Liver (tissue), 2 donors: ENCODE data around the gene ZNF536.

Experiments
- JUND ChIP-seq, 2 donors: IDR thresholded peaks; 2 replicates each; pipeline ENCODE4 v1.6.1; 2016; ENCODE audit warnings: antibody characterized with exemption in 2 of 2
- TAF1 ChIP-seq: conservative IDR thresholded peaks from 2 replicates; pipeline ENCODE4 v1.6.1; 2016; ENCODE audit warnings: antibody characterized with exemption, mild to moderate bottlenecking
- donor health status: healthy.

DNA sequence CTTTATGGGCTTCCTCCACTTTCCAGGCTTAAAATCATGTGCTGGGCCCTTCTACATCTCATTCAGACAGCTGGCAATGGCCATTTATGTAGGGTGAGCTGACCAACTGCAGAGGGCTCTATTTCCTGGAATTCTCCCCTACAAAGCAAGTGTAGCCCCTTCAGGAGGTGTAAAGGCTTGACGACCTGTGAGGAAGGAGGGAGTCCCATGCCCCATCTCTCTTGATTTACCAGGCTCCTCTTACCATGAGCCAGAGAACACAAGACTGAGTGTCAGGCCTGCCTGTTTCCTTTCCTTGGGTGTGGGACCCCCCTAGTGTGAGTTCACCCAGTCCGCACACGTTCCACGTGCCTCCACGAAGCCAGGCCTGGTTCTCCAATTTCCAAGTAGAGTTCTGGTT, 16.6 kb downstream of the ZNF536 start:
- TF ChIP-seq JUND (IDR thresholded peaks at IDR 0.05) (no peak), TAF1 (no peak)
